GM18907 (cell line): Measurements from ENCODE around the gene CDX2.

Experiments used
- ATAC-seq: cut with Tn5 transposase; IDR thresholded peaks from one replicate; pipeline ENCODE4 v1.9.1; 2021; ENCODE audit warnings: mild to moderate bottlenecking, moderate library complexity; ENCODE audit not compliant: unreplicated experiment

Gene CDX2

DNA sequence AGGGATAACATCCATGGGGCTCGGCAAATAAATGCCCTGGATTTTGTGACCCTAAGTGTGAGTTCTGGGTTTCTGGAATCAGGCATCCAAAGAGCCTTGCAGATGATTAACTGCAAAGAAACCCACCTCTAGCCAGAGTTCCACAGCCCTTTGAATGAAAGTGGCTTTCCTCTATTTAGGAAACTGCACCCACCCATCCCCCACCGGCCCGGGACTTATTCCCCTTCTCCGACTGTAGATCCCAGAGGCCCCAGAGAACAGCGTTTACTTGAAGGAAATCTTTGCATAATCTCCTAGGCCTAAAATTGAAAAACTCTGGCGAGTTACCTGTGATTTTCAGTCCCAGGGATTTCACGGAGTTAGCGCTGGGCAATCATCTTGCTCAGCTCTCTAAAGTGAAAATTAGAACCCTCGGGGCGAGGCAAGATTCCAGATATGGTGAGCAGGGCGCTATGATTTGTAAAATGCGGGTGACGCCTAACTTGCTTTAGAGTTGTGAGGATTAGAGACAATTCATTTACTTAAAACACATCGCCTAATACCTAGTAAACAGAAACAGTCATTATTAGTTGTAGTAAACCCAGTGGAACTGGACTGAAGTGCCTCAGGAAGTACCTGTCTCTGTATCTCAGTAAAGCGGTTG is 10.0 kb upstream of the CDX2 start:
- ATAC-seq, result no peak

DNA sequence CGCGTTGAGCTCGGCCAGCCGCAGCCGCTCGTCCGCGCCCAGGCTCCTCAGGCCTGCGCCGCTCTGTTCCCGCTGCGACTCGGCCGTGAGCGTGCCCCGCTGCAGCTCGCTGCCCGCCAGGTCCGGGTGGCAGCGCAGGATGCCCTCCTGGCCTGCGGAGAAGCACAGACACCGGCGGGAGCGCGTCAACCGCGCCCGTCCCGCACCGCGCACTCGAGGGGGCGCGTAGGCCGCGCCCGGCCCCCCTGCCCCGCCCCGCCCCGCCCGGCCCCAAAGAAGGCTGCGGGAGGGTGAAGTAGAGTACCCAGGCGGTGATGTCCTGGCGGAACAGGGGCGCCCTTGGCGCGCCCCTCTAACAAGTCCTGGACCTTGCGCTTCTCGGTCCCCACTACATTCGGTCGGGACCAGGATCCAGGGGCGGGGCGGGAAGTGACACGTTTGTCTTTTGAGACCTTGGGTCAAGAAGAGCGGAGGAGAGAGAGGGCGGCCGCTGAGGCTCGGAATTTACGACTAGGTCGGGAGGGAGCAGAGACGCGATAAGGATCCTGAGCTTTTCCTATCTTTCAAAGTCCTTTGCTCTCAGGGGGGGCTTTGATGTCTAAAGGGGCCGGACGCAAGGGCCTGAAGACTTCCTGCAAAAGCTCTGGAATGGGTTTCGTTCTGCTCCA is 9.3 kb upstream of the CDX2 start:
- no peak for ATAC-seq

DNA sequence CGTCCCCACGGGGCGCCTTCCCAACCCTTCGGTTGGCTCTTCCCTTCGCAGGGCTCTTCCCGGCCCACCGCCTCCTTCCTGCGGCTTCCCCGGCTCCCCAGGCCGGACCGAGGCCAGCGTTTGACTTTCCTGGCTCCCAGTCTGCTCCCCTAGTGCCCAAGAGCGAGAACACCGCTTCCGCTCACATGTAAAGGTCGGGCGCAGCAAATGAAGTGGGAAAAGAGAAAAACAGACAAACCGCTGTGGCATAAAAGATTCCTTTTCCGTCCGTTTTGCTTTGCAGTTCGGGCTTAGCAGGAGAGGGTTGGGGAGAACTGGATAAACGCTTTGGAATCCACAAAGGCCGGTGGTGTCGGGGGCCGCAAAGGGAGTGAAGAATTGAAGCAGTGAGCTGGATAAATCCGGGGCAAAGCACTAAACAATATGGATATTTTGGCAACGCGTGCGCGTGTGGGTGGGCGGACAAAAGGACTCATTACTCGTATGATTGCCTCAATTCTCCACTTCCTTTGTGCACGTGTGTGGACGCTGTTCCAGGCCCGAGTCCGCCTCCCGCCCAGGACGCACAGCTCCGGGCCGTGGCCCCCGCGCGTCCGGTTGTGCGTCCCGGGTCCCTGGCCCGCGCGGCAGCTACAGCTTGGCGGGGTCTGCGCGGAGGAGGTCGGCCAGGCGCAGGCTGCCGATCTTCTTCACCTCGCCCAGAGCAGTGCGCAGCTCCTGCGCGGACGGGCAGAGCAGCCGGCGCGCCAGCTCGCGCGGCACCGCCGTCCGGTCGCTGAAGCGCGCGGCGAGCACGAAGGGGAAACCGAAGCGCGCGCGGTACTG is 8.6 kb upstream of the CDX2 start:
- no peak for ATAC-seq

GRCh38 chr13:27976362-27977091 is 7.4 kb upstream of the CDX2 start:
- ATAC-seq, result no peak

GRCh38 chr13:27975564-27976361 is 6.6 kb upstream of the CDX2 start:
- ATAC-seq, result no peak

GRCh38 chr13:27973961-27974662 is 5.0 kb upstream of the CDX2 start:
- ATAC-seq, result no peak

DNA sequence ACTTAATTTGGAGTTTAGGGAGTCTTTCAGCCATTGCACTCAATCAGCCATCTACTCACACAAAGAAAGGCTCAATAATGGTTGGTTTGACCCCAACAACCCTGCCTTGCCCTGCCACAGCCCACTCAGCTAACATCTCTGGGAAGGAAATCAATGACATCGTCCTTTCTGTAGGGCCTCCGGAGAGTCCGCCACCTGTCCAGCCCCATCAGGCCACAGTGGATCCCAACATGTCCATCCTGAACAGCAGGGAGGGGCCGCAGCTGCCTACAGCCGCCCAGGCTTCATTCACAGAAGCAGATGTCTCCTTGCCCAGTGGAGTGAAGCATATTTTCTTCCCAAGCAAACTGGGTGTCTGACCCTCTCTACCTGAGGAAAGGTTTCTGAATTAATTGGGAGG is 4.2 kb upstream of the CDX2 start:
- ATAC-seq, result no peak

GRCh38 chr13:27972478-27972820 is 3.3 kb upstream of the CDX2 start:
- no peak for ATAC-seq

DNA sequence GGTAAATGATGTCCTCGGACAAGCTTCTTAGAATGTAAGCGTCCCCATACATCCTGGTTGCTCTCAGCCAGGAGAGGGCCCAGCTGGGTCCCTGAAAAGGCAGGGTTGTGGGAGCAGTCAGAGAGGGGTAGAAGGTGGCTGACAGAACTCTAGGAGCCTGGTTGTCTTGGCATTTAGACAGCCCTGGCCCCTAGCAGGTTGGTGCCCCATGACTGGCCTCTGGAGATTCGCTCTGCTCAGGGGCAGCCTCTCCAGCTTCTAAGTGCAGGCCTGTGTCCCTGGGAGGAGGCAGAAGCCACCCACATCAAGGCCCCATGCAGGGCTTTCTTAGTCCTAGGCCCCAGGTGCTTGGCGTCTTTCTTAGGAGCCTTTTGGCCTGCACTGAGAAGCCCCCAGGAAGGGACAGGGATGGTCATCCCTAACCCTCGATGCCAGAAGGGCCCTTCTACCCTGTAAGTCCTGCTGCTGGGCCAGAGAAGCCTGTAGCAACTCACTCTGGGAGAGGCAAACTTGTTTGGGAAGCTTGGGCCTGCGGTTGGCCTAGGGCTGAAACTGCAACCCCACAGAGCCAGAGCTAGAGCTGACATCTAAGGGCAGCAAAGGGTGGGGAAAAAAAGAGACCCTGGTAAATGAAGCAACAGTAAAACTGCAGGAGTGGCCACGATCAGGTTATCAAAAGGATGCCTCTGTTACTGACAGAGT is 2.8 kb upstream of the CDX2 start:
- no peak for ATAC-seq

GRCh38 chr13:27971236-27971645 is 2.1 kb upstream of the CDX2 start:
- no peak for ATAC-seq

DNA sequence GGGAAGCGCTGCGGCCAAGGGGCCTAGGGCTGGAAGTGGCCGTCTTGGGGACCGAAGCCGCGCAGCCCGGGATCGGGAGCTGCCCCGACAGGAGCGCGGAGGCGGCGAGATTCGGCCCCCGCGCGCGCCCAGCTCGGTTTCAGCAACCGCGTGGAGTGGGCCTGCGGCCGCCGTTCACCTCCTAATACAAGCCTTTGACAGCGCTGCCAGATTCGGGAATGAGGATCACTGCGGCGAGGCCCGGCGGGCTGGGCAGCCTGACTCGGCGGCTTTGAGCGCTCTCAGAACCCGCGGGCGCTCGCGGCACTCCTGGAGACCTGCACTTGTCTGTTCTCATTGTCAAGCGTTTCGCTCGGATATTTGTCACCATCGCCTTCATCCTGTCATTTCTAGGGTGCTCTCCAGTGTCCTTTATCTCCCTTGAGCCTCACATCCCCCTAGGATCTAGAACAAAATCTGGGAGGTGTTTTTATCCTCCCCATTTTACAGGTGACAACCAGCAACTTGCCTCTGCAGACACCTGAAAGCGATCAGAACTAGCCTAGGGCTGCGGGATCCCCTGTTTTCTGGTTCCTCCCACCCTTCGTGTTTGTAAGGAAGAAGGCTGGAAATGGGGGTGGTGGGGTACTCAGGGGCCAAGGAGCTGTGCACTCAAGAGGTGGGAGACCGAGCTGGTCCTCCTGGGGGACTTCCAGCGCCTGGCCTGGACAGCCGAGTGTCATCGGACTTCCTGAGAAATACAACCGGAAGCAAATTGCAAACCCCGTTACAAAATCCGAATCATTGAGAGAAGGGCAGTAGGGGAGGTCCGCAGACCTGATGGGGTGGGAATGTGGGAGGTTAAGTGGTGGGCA is 1.5 kb upstream of the CDX2 start:
- no peak for ATAC-seq

- no peak for ATAC-seq
Measured at GRCh38 chr13:27969866-27970229, 733 bp upstream of the CDX2 start.

GRCh38 chr13:27968316-27969081 is 616 bp downstream of the CDX2 start:
- no peak for ATAC-seq

DNA sequence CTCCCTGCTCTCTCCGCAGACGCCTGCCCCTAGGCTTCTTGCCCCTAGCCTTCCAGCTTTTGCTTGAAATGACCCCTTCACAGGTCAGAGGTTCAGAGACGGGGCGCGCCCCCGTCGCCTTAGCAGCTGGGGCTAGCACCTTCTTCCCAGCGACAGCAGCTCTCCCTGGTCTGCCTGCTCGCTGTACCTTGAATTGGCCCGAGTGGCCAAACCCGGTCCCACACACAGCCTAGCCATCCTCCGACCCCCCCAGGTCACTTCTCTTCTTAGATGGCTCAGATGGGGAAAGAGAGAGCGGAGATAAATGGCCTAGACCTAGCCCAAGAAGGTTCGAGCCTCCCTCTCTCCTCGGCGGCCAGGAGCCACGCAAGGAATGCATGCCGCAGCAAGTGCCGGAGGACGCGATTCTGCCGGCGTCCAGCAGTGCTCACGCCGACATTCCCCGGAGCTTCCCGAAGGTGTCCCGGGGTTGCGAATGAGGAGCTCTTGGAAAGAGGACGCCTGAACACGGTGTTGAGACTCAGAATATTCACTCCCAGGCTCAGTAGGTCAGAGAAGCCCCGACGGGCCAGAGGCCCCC is 1.3 kb downstream of the CDX2 start:
- ATAC-seq, result no peak

- ATAC-seq, result no peak
Measured at GRCh38 chr13:27967203-27967735, 1.8 kb downstream of the CDX2 start.

GRCh38 chr13:27966641-27967202 is 2.4 kb downstream of the CDX2 start:
- ATAC-seq, result no peak
